ENCODE data around the gene SOX3. TPM values are rescaled to one million over a fixed set of nuclear protein-coding genes. Genes with fewer than 3 reads are reported as not detected.

The SOX3 gene
- total and polyA plus RNA-seq, 9 of the 15 experiments (the other 6 are each of a cell fraction or from before 2014, with no cell fraction given), result not detected

DNA sequence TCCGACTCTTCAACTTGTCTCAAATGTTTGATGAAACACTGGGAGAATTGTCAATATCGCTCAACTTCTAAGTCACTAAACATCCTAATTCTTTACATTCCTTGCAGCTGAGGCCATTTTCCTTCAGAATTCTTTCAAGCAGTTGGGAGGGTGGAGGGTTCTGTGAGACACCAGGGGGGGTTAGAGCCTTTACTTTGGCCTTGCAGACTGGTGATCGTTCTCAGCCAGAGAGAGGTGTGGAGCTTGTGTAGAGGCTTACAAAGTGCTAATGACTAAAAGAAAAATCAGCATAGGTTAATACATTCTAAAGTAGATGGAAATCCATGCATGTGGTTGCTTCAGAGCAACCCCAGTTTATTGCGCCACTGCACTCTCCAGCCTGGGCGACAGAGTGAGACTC lies 21.3 kb upstream of the SOX3 start:
- BruUV-seq (replicated peaks), result no TSS peak
- intact Hi-C loops (cut with micrococcal nuclease), result no loop called here
- Histone ChIP-seq H3K9ac (ENCODE audit: insufficient read depth in 1 of 2, low read depth in 2 of 2, low read length in 2 of 2) (no peak overlapping the region), H3K27ac (ENCODE audit: extremely low read depth, low read depth, low read length) (no peak overlapping the region), H3K27me3 (ENCODE audit: control insufficient read depth in 2 of 2, insufficient read depth in 2 of 2, low read length in 2 of 2) (no peaks in the 10 kb centered on the region), H3K36me3 (ENCODE audit: control insufficient read depth, insufficient read depth, low read length) (no peaks in the 10 kb centered on the region), H3K4me3 (no peak overlapping the region), H3K9me1 (ENCODE audit: control insufficient read depth, insufficient read depth, low read length) (no peaks in the 10 kb centered on the region), H3K79me2 (ENCODE audit: control insufficient read depth, insufficient read depth, low read length) (no peaks in the 10 kb centered on the region), H3K4me2 (ENCODE audit: insufficient read depth, low read length) (no peak overlapping the region), H4K20me1 (replicated peaks; ENCODE audit: control insufficient read depth, insufficient read depth, low read length) (no peaks in the 10 kb centered on the region), H3K4me1 (replicated peaks in 1 of 2; ENCODE audit: control insufficient read depth in 2 of 2, insufficient read depth in 2 of 2, low read length in 2 of 2) (no peaks in the 10 kb centered on the region), H2AFZ (ENCODE audit: low read depth, low read length) (no peak overlapping the region), H3K9me3 (replicated peaks; ENCODE audit: control insufficient read depth, insufficient read depth, low read depth, low read length) (no peaks in the 10 kb centered on the region)
- ChIA-PET CTCF (ENCODE audit: low intra/inter-chr PET ratio) (no interaction called here), POLR2A (no interaction called here)
- 0% methylated on average over 5 of the region's 5 CpGs for WGBS (ENCODE audit: insufficient coverage, low coverage, missing lambda C conversion rate)
- DNase-seq (ENCODE audit: extremely low read depth in 1 of 4, low spot score in 3 of 4) (no peak), ATAC-seq (no peak), FAIRE-seq (no peak)
- in situ Hi-C loops (cut with MboI), result no loop called here
- TF ChIP-seq U2AF1 (optimal IDR thresholded peaks at IDR 0.05; ENCODE audit: low read depth, low read length) (no peak), RFX7 (CRISPR knock-in tag; IDR thresholded peaks at IDR 0.05) (no peak), NR1H2 (CRISPR knock-in tag; IDR thresholded peaks at IDR 0.05) (no peak), KDM1A (IDR thresholded peaks at IDR 0.05) (no peak), RUNX1 (IDR thresholded peaks at IDR 0.05; ENCODE audit: low read depth) (no peak), SPI1 (IDR thresholded peaks at IDR 0.05; ENCODE audit: borderline replicate concordance, low read depth, low read length) (no peak)
- TF ChIP-seq, protein P1, sequence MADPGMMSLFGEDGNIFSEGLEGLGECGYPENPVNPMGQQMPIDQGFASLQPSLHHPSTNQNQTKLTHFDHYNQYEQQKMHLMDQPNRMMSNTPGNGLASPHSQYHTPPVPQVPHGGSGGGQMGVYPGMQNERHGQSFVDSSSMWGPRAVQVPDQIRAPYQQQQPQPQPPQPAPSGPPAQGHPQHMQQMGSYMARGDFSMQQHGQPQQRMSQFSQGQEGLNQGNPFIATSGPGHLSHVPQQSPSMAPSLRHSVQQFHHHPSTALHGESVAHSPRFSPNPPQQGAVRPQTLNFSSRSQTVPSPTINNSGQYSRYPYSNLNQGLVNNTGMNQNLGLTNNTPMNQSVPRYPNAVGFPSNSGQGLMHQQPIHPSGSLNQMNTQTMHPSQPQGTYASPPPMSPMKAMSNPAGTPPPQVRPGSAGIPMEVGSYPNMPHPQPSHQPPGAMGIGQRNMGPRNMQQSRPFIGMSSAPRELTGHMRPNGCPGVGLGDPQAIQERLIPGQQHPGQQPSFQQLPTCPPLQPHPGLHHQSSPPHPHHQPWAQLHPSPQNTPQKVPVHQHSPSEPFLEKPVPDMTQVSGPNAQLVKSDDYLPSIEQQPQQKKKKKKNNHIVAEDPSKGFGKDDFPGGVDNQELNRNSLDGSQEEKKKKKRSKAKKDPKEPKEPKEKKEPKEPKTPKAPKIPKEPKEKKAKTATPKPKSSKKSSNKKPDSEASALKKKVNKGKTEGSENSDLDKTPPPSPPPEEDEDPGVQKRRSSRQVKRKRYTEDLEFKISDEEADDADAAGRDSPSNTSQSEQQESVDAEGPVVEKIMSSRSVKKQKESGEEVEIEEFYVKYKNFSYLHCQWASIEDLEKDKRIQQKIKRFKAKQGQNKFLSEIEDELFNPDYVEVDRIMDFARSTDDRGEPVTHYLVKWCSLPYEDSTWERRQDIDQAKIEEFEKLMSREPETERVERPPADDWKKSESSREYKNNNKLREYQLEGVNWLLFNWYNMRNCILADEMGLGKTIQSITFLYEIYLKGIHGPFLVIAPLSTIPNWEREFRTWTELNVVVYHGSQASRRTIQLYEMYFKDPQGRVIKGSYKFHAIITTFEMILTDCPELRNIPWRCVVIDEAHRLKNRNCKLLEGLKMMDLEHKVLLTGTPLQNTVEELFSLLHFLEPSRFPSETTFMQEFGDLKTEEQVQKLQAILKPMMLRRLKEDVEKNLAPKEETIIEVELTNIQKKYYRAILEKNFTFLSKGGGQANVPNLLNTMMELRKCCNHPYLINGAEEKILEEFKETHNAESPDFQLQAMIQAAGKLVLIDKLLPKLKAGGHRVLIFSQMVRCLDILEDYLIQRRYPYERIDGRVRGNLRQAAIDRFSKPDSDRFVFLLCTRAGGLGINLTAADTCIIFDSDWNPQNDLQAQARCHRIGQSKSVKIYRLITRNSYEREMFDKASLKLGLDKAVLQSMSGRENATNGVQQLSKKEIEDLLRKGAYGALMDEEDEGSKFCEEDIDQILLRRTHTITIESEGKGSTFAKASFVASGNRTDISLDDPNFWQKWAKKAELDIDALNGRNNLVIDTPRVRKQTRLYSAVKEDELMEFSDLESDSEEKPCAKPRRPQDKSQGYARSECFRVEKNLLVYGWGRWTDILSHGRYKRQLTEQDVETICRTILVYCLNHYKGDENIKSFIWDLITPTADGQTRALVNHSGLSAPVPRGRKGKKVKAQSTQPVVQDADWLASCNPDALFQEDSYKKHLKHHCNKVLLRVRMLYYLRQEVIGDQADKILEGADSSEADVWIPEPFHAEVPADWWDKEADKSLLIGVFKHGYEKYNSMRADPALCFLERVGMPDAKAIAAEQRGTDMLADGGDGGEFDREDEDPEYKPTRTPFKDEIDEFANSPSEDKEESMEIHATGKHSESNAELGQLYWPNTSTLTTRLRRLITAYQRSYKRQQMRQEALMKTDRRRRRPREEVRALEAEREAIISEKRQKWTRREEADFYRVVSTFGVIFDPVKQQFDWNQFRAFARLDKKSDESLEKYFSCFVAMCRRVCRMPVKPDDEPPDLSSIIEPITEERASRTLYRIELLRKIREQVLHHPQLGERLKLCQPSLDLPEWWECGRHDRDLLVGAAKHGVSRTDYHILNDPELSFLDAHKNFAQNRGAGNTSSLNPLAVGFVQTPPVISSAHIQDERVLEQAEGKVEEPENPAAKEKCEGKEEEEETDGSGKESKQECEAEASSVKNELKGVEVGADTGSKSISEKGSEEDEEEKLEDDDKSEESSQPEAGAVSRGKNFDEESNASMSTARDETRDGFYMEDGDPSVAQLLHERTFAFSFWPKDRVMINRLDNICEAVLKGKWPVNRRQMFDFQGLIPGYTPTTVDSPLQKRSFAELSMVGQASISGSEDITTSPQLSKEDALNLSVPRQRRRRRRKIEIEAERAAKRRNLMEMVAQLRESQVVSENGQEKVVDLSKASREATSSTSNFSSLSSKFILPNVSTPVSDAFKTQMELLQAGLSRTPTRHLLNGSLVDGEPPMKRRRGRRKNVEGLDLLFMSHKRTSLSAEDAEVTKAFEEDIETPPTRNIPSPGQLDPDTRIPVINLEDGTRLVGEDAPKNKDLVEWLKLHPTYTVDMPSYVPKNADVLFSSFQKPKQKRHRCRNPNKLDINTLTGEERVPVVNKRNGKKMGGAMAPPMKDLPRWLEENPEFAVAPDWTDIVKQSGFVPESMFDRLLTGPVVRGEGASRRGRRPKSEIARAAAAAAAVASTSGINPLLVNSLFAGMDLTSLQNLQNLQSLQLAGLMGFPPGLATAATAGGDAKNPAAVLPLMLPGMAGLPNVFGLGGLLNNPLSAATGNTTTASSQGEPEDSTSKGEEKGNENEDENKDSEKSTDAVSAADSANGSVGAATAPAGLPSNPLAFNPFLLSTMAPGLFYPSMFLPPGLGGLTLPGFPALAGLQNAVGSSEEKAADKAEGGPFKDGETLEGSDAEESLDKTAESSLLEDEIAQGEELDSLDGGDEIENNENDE (IDR thresholded peaks at IDR 0.05; ENCODE audit: low read depth, low read length), result no peak
- TF ChIP-seq, protein P2, sequence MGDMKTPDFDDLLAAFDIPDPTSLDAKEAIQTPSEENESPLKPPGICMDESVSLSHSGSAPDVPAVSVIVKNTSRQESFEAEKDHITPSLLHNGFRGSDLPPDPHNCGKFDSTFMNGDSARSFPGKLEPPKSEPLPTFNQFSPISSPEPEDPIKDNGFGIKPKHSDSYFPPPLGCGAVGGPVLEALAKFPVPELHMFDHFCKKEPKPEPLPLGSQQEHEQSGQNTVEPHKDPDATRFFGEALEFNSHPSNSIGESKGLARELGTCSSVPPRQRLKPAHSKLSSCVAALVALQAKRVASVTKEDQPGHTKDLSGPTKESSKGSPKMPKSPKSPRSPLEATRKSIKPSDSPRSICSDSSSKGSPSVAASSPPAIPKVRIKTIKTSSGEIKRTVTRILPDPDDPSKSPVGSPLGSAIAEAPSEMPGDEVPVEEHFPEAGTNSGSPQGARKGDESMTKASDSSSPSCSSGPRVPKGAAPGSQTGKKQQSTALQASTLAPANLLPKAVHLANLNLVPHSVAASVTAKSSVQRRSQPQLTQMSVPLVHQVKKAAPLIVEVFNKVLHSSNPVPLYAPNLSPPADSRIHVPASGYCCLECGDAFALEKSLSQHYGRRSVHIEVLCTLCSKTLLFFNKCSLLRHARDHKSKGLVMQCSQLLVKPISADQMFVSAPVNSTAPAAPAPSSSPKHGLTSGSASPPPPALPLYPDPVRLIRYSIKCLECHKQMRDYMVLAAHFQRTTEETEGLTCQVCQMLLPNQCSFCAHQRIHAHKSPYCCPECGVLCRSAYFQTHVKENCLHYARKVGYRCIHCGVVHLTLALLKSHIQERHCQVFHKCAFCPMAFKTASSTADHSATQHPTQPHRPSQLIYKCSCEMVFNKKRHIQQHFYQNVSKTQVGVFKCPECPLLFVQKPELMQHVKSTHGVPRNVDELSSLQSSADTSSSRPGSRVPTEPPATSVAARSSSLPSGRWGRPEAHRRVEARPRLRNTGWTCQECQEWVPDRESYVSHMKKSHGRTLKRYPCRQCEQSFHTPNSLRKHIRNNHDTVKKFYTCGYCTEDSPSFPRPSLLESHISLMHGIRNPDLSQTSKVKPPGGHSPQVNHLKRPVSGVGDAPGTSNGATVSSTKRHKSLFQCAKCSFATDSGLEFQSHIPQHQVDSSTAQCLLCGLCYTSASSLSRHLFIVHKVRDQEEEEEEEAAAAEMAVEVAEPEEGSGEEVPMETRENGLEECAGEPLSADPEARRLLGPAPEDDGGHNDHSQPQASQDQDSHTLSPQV (IDR thresholded peaks at IDR 0.05), result no peak
